ENCODE measurements around the gene CIB4.

Gene CIB4

DNA sequence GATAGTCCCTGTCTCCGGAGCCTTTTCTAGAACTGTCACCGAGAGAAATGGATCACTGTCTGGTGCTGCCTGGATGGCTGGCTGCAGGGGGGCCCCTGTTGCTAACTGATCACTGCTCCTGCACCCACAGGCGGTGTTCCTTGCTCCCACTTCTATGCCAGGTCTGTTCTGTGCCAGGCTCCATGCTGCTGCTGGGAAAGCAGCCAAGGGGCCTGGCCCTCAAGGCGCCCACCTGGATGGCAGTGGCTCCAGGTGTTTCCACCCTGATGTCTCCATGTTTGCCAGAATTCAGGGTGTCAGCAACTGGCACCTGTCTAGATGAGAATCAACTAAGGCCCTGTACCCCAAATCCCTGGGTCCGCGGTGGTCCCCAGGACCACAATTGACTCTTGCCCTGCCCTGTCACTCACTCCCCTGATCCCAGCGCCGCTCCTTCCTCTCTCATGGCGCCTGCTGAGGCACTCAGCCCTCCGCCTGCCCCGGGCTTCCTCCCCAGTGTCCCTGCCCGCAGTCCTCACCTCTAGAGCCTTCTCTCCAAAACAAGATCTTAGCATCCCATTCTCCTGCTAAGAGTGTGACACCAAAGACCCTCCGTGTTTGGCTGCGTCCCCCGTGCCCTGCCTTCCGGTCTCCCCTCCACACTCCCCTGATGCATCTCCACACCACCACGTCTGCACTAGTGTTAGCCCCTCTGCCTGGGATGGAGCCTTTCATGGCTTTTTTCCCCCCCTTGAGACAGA, 90.7 kb downstream of the CIB4 start:
- DNase-seq (ENCODE audit: low spot score), result no peak

DNA sequence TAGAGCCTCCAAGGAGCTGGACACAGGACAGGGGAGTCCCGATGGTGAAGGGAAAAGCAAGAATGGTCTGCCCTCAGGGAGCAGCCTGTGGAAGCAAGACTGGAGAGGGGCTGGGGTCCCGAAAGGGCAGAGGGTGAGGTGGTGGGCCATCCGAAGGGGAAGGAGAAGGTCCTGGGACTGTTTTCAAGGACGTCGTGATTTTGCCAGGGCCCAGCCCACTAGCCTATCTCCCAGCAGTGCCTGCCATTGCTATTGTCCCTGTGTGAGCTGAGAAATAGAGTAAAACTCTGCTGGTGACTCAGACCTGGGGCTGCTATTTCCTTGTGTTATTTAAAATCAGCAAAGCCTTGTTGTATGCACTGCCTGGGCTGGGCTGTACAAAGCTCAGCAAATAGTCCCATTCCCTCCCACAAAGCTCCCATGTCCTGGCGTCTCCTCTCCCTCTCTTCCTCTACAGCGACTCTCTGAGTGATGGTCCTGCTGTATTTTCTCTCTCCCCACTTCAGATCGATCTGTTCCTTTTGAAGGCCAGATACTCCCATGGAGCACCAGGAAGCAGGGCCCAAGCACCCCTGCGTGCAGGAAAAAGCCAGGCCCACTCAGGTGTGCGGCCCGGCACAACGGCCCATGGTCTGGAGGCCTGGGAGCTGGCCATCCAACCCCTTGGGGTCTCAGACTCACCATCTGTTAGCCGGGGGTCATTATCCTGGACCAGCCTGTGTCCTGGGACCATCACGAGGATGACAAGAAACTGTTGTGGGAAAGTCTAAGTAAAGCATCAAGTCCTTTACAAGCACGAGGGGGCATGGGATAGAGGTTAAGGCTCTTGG, 98.3 kb downstream of the CIB4 start:
- DNase-seq (ENCODE audit: low spot score), result no peak

DNA sequence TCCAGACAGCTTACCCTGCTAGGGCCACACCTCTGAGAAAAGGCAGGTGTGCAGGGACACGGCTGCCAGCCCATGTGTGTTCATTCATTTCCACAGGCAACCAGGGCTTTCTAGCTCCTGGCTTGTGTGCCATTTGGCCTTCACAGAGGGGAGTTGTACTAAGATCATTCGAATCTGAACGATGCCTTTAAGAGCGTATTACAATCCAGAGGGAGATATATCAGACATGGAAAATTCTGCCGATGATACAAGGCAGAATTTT, 99.0 kb downstream of the CIB4 start:
- no peak for DNase-seq (ENCODE audit: low spot score)

DNA sequence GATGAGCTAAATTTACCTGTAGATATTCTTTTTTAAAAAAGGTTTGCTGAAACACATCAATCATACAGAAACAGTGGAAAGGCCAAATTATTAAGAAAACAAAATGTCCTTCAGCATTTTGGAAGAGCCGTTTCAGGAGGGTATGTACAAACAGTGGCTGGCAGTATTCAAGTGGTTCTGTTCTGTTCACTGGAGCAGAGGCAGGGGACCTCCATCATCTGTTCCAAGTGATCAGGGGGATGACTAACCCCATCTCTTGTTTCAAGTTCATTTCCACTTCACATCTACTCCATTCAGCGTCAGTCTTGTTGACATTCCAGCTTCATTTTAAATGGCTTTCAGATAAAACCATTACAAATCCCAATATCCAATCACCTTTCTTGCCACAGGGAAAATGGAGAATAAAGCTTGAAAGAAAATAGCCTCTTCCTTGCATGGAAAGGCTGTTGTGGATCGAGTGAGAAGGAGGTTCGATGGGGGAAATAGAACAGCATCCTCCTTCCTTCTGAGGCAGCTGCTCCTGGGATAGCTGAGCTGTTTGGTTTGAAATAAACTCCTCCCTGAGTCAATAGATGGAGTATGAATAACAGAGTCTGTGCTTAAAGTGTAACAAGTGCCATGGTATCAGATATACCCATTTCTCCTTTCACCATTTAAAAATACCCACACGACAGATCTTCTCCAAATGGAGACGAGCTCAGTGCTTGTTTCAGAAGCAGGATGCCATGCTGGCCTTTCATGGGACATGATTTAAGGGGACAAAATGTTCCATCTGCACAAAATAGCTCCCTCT, 99.6 kb downstream of the CIB4 start:
- DNase-seq (ENCODE audit: low spot score), result no peak

DNA sequence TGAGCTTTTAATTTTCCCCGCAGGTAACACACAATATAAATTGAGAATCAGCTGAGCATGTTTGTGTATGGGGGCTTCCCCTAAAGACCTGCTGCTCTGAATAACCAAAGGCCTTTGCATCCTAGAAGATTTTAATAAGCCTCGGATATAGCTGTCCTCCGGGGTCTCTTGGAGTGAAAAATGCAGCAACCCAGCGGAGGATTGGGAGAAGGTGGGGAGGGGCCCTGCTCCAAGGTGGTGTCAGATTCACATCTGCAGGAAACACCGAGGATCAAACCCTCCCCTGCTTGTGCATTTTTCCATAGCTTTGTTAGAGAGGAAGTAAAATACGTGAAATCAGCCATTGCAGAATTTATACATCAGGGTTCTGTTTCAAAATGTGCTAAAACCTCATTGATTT, 100.2 kb downstream of the CIB4 start:
- DNase-seq (ENCODE audit: low spot score), result no peak

DNA sequence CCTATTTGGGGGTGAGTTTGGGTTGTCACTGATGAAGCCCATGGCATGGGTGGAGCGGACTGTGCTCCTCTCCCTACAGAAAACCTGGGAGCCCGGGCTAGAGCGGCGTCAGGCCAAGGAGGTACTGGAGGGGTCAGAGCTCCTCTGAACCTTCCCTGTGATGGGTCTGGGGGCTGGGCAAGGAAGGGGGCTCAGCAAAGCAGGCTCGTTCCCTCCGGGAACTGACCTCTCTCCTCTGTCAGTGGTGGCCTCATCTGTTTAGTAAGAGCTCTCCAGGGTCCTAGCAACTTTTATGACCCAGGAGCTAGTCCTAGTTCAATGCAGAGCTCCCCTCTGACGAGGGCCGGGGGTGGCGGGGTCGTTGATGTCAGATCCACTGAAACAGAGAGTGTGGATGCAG, 100.9 kb downstream of the CIB4 start:
- no peak for DNase-seq (ENCODE audit: low spot score)

DNA sequence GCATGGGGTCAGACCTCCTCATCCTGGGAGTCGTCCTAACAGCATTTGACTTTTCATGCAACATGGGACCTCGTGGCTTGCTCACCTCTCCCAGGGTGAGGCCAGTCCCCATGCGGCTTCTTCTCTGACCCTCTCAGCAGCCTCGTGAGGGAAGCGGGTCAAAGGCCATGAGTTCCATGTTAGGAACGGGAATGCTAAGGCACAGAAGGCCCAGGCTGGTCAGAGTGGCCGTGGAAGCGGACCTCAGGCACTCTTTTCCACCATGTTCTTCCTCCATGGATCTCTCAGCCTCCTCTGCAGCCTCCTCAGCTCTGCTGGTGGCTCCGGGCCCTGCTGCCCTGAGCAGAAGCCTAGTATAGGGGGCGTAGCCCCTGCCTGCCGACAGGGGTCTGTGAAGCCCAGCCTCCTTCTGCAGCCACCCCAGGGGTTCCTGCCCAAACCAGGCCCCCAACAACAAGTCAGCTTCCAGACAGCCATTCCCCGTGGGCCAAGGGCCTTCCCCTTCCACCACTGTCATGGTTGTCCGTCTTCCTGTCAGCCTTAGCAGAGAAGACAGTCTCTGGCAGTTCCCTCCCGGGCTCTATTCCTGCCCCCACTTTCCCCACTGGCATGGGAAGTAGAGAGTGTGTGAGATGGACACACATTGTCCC, 103.2 kb downstream of the CIB4 start:
- no peak for DNase-seq (ENCODE audit: low spot score)

DNA sequence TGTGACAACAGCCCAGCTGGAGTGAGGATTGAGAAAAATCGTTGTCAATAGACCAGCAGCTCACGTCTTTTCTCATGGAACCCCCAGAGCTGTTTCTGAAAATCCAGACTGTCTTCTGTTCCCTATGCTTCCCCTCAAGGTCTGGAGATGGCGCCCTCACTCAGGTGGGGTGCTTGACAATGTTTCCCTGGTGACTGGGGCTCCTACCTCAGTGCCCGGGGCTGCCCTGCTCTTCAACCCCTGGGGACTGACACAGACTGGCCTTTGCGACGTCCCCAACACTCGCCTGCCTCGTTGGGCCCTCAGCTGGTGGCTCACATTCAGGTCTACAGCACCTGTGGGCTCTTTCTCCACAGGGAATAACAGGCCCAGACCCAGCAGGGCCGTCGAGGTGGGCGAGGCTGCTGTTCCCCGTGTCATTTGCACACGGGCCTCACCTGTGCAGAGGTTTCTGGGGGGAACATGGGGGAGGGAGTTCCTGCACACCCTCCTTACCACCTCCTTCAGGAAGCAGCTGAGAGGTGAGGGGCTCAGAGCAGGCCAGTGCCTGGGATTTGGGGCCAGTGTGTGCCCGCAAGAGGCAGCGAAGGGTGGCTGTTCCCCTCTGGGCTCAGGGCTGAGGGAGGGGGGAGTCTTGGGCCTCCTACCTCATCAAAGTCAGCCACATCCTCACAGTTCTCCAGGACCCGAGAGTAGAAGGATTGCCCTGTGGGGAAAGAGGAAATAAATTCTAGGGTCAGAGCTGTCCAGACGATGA, 103.9 kb downstream of the CIB4 start:
- no peak for DNase-seq (ENCODE audit: low spot score)

DNA sequence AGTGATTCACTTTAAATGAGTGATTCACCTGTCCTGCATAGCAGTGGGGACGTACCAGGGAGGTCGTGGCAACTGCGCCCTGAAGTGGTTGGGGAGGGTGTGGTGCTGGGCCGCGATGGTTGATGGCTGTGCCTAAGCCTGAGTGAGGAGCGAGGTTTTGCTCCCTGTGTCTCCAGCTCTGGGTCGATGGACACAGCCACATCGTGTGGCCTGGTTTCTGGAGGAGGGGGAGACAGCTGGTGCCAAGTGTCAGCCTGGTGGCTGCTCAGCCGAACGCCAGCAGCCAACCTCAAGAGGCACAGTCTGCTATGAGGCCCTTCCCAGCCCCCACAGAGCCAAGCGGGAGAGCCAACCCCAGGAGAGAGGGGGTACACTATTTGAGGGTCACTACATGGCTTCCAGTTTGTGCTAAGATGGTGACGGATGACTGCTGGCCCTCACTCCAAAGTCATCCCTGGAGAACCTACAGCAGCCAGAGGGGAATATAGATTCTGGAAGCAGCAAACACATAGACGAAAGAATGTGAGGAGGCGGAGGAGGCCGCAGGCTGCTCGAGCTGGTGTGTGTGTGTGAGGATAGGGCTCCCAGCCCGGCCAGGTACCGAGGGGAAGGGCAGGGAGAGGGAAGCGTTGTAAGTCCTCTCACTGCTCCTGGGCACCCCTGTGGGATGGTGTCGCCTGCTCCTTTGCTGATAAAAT, 104.6 kb downstream of the CIB4 start:
- DNase-seq (ENCODE audit: low spot score), result no peak

DNA sequence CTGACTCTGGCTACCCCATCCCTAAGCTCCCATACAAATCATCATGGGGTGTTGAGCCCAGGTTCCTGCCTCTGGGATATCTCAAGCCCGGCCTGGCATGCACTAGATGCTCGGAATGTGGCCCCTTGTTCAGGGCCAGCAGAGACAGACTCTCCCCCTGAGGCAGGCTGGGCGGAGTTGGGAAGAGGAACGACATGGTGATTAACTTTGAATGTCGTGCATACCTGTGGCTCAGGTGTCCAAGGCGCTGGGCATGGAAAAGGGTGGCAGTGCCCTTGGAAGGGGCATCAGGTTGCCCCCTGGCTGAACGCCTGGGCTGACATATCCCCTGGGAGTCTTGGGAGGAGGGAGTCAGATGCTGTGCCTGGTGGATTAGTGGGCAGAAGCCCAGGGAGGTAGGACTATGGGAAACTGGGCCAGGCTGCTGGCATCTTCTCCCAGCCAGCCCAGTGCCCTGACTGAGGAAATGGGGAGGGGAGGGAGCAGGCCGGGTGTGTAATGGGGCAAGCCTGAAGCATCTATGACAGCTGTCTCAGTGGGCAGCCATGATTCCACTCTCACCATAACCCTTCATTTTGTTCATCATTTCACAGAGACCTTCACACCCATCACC, 105.4 kb downstream of the CIB4 start:
- DNase-seq (ENCODE audit: low spot score), result no peak

DNA sequence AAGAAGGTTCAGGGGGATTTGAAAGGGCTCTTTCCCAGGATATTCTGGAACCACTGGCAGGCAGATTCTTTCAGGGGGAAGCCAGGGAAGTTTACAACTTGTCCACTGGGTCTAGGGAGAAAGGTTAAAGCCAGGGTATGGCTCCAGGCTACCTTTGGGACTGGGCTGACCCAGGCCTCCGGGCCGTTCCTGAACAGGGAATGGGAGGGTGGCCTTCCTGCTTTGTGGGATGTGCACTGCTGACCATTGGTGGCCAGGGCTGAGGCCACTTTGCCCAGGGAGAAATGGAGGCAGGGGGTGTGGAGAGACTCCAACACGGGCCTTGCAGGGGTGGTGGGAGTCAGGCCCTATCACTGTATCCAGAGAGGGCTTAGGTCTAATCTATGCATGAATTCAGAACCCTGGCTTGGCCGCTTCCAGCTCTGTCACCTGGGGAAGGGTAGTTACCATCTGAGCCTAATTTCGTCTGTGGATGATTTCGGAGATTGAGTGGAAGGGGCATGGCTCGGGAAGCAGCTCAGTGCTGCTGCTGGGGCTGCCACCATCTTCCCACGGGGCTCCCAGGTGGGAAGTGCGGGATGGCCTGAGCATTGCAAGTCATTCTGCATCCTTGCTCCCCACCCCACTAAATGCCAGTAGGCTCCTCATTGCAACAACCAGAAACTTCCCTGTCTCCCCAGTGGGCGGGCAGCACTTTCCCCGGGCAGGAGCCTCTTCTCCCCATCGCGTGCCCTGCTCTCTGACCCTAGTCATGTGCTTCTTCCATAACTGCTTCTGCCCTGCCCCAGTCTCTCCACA, 106.1 kb downstream of the CIB4 start:
- DNase-seq (ENCODE audit: low spot score), result no peak

DNA sequence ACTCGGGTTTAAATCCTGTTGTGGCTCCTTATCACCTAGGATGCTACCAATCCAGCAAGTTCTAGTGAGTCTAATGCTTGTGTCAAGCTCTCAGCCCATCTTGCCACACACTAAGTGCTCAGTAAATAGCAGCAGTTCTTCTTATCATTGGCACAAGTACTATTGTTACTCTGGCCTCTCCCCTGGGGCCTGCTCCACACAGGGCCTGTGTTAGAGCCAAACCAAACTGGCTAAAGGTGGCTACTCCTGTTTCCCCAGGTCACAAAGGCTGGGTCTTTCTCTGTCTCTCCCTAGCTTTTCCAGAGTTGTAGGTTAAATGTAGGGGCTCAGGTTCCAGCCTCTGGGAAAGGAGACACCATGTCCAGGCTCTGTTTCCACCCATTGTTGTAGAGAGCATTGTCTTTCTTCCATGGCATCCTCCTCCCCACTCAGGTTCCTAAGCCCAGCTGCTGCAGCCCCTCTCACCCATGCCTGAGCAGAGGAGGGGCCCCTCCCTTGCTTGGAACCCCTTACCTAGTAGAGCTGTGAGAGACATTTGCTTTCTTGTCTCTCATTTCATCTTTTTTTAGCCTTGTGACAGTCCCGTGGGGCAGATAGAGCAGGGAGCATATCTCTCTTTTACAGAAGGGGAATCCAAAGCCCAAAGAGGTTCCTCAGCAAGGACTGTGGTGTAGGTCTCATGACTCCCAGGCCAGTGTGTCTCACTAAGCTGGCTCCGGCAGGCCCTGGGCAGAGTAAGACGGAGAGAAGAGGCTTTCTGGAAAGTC, 106.9 kb downstream of the CIB4 start:
- DNase-seq (ENCODE audit: low spot score), result no peak

DNA sequence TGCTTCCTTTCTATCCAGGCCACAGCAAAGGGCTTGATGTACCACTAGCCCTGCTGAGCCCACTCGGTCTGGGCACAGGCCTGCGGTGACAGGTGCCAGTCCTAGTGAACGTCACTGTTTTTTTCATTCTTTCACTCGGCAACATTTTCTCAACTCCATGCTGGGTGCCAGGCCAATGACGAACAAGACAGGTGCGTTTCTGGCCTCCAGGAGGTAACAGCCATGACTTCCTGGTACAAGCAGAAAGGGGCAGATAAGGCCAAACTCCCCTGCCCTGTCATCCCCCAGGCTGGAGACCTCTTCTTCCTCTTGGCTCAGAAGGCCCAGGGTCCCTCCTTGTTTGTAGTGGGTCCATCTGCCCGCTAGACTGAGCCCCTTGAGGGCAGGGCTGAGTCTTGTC, 107.5 kb downstream of the CIB4 start:
- no peak for DNase-seq (ENCODE audit: low spot score)

DNA sequence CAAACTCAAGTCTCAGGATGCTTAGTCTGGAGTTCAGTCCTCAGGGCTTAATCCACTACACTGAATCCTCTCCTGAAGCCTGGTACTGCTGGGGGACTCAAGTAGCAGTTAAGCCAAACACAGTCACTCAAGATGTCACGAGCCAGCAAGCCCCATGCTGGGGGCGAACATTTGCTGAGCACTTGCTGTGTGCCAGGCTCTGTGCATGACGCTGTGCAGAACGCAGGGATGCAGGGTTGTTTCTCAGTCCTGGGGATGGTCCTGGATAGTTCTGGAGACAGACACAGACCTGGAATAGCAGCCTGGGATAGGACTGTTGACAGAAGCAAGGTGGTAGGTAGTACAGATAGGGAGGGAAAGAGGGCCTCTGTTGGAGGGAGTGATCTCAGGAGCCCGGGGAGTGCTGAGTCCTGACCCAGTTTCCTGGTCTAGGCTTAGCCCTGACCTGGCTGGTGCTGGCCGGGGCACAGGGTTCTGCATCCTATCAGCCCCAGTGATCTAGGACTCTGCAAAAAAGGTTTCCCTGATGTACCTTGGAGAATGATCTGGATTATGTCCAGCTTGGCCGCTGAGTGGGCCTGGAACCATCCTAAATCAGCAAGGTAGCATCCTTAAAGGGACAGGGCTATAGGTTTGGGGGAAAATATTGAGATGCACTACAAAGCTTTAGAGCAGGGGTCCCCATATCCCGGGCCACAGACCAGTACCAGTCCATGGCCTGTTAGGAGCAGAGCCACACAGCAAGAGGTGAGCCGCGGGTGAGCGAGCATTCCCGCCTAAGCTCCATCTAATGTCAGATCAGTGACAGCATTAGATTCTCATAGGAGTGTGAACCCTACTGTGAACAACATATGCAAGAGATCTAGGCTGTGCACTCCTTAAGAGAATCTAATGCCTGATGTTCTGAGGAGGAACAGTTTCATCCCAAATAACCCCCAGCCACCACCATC, 108.6 kb downstream of the CIB4 start:
- DNase-seq (ENCODE audit: low spot score), result no peak

Measured in LoVo (cell line).